Retina (tissue), 1 donor: Measurements from ENCODE around the gene POLQ.
"Not testable (repeated sequence)": the region's sequence is repeated elsewhere in the genome, so short reads cannot be mapped to it uniquely, and the experiment has no call there.

Source experiments
- DNase-seq: peaks from one replicate; pipeline ENCODE4 v3.0.0-alpha.2; 2016

Gene POLQ

DNA sequence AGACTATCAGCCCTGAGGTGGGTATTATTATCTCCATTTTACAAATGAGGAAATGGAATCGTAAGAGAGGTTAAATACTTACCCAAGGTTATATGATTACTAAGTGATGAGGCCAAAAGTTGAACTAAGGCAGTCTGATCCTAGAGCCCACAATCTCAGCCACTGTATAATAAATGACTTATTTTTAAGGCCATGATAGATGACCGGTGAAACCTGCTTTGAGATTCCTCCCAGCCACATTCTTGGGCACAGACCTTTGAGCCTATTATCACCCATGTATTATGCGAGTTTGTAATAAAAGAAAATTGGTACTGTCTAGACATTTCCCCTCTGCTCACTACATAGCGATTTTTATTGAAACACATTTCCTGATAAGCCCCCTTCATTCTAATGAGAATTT, 37.4 kb downstream of the POLQ start:
- DNase-seq = no peak

- no peak for DNase-seq
These were observed 40.5 kb downstream of the POLQ start for GRCh38 chr3:121505256-121505655.

- no peak for DNase-seq
These were observed 41.2 kb downstream of the POLQ start for GRCh38 chr3:121504618-121505017.

DNA sequence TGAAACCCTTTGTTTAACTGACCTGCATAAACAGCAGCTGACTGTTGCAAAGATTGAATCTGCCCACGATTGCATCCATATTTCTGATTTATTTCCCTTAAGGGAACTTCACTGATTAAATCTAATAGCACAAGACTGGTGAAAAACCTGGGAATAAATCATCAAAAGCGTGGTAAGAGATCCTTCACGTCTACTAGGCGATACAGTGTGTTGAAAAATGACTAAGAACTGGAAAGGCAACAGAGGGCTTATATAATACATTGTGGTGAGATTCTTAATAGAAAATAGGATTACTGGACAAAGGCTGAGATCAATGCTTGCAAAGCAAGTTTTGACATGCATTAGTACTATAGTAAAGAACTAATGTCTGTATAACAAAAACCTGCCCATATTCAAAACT, 49.0 kb downstream of the POLQ start:
- no peak for DNase-seq

- DNase-seq = no peak
These were observed 52.4 kb downstream of the POLQ start for GRCh38 chr3:121493431-121493830.

- DNase-seq = peak; percentile 9
These were observed 54.0 kb downstream of the POLQ start for GRCh38 chr3:121491683-121492320.

- no peak for DNase-seq
These were observed 55.6 kb downstream of the POLQ start for GRCh38 chr3:121490161-121490560.

DNA sequence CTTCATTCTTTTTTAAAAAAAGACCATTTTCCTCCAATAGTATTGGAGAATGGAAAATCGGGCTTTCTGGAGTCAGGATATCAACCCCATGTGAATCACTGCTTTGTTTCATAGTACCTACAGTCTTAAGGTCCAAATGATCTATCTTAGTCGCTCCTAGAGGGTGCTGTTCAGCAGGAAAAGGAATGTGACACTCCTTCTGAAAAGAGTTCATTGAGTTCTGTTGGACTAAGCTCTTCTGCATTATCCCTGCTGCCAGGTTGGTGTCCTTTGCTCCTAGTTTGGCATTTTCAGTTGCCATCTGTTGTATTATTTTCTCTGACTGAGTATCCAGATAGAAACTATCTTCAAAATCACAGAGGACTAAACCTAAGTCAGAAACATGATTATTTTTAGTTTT, 57.2 kb downstream of the POLQ start:
- DNase-seq = no peak

- DNase-seq = no peak
These were observed 62.5 kb downstream of the POLQ start for GRCh38 chr3:121483290-121483689.

- DNase-seq = no peak
These were observed 63.1 kb downstream of the POLQ start for GRCh38 chr3:121482660-121483059.

- DNase-seq = no peak
These were observed 64.5 kb downstream of the POLQ start for GRCh38 chr3:121481106-121481880.

- no peak for DNase-seq
These were observed 68.2 kb downstream of the POLQ start for GRCh38 chr3:121477589-121477988.

DNA sequence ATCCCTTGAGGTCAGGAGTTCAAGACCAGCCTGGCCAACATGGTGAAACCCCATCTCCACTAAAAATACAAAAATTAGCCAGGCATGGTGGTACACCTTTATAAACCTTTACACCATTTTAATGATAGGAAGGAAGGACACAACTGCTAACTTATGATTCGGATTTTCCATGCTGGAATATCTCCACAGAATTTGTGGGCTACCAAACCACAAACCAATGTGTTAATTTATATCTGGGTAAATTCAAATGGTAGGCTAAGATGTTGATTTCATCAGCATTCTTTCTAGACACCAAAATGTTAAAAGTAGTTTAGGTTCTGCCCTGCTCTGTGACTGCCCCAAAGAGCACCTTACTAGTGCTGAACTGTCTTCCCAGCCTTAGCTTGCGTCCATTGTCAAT, 72.8 kb downstream of the POLQ start:
- no peak for DNase-seq

GRCh38 chr3:121467085-121467484, 78.7 kb downstream of the POLQ start:
- DNase-seq = no peak

GRCh38 chr3:121463745-121464144, 82.0 kb downstream of the POLQ start:
- DNase-seq = no peak

- no peak for DNase-seq
These were observed 83.2 kb downstream of the POLQ start for GRCh38 chr3:121462565-121462964.

DNA sequence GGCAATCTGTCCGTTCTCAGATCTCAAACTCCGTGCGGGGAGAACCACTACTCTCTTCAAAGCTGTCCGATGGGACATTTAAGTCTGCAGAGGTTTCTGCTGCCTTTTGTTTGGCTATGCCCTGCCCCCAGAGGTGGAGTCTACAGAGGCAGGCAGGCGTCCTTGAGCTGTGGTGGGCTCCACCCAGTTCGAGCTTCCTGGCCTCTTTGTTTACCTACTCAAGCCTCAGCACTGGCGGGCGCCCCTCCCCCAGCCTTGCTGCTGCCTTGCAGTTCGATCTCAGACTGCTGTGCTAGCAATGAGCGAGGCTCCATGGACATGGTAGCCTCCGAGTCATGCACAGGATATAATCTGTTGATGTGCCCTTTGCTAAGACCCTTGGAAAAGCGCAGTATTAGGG, 94.0 kb downstream of the POLQ start:
- not testable (repeated sequence) for DNase-seq

GRCh38 chr3:121443456-121443855, 102.3 kb downstream of the POLQ start:
- DNase-seq = no peak

- DNase-seq = no peak
These were observed 109.1 kb downstream of the POLQ start for GRCh38 chr3:121436641-121437040.

GRCh38 chr3:121436074-121436473, 109.7 kb downstream of the POLQ start:
- DNase-seq = no peak

GRCh38 chr3:121431726-121432517, 113.9 kb downstream of the POLQ start:
- DNase-seq = no peak

GRCh38 chr3:121430664-121431215, 115.0 kb downstream of the POLQ start:
- no peak for DNase-seq

GRCh38 chr3:121424549-121424948, 121.2 kb downstream of the POLQ start:
- no peak for DNase-seq

- DNase-seq = no peak
These were observed 127.6 kb downstream of the POLQ start for GRCh38 chr3:121418182-121418581.
